Pancreas (tissue), 10 donors: ENCODE results near the gene PADI1. TPM values are rescaled to one million over a fixed set of nuclear protein-coding genes. Genes with fewer than 3 reads are reported as not detected.

Experiments
- ATAC-seq, 4 donors: fragments of 200-7000 bp; cut with Tn5 transposase; one replicate each; pipeline versions ENCODE4 v1.8.0 to v1.9.1; 2020; ENCODE audit warnings: mild to moderate bottlenecking in 4 of 4, moderate library complexity in 4 of 4
- DNase-seq, 6 donors: peaks; one replicate each; pipeline ENCODE4 v3.0.0-alpha.2; 2020
- FAIRE-seq: peaks from 2 replicates; lab custom pipeline; 2012; peaks lifted over from hg19 to GRCh38; lab: Jason Lieb, UNC
- H3K27ac ChIP-seq, 4 donors: fragments of 200-600 bp; sonication (generic); 1 replicate in 3 of 4; 2 replicates in 1 of 4; pipeline versions ENCODE4 v1.5.0 to v1.8.0; 2020
- H3K27me3 ChIP-seq, 4 donors: fragments of 200-600 bp; one replicate each; pipeline ENCODE4 v1.8.0; 2021
- H3K36me3 ChIP-seq, 3 donors: fragments of 200-600 bp; sonication (generic) in 1 of 3; one replicate each; pipeline versions ENCODE4 v1.5.0 to v1.8.0; 2020 to 2021
- H3K4me1 ChIP-seq, 3 donors: fragments of 200-600 bp; one replicate each; pipeline ENCODE4 v1.8.0; 2021
- H3K4me3 ChIP-seq, 4 donors: fragments of 200-600 bp; sonication (generic) in 2 of 4; one replicate each; pipeline versions ENCODE4 v1.5.0 to v1.8.0; 2020 to 2021
- H3K9me3 ChIP-seq, 4 donors: fragments of 200-600 bp; one replicate each; pipeline ENCODE4 v1.8.0; 2021
- CTCF ChIP-seq, 4 donors: fragments of 200-600 bp; sonication (generic) in 3 of 4; IDR thresholded peaks; one replicate each; pipeline versions ENCODE4 v1.5.0 to v1.8.0; 2021; ENCODE audit warnings: antibody characterized with exemption in 4 of 4
- WGBS, 2 donors: extraction: QIAGEN DNeasy Blood & Tissue Kit; methylation state at CpG; one replicate each; pipeline ENCODE4 v1.1.7; 2013; 5-methylcytosine and 5-hydroxymethylcytosine counted together
- intact Hi-C, 3 donors: fragments of 100-400 bp; cut with DNase I; formaldehyde crosslinking; loops; one replicate each; pipeline versions ENCODE4 v1.11.1 to v1.14.2; 2022
- polyA plus RNA-seq, 2 donors: library from polyadenylated mRNA; stranded (reverse); fragments of 200-250 nt; gene quantifications; one replicate each; pipeline ENCODE4 v1.2.3, GENCODE V29; 2013
- total RNA-seq, 6 donors: library from RNA; stranded (reverse); fragmentation: NEBNext Ultra II Directional in 4 of 6; extraction: Animal tissue kit (Norgen Biotek cat#: 25700) in 4 of 6; gene quantifications; one replicate each; pipeline versions ENCODE4 v1.2.1 to v1.2.4, GENCODE V29; 2021 to 2023
- donor health status: healthy with polysubstance abuse.
- donor health status: DM: no; HTN: no; CAD: no; lungs with moderate emphysema.
- donor health status: DM: no; HTN: no; CAD: no.
- donor health status: control.
- donor health status: control.
- donor health status: Bipolar disorder and iron deficiency.
- donor health status: DM: yes; HTN: yes; CAD: no.
- donor health status: DM: no; HTN: no; CAD: no.
- donor health status: DM: no; HTN: no; CAD: no.
- donor health status: DM: yes; HTN: yes; CAD: no.

Gene PADI1
- total and polyA plus RNA-seq, 8 donors = 0.23 TPM; not detected in 7

- intact Hi-C loops = no loop called here
- Histone ChIP-seq H3K27ac (no peak overlapping the region), H3K4me3 (no peak overlapping the region), H3K27me3 (no peaks in the 10 kb centered on the region), H3K4me1 (no peaks in the 10 kb centered on the region), H3K36me3 (no peaks in the 10 kb centered on the region), H3K9me3 (no peaks in the 10 kb centered on the region)
- WGBS, 2 donors = 65% methylated on average over 7 of the region's 7 CpGs
- TF ChIP-seq CTCF (IDR thresholded peaks at IDR 0.05) = no peak
- ATAC-seq (no peak), FAIRE-seq (no peak), DNase-seq (peak in 1 of 6 donors; percentile 11)
Observed at GRCh38 chr1:17245816-17246325, 40.9 kb downstream of the PADI1 start.

- DNase-seq = no peak
- 81 to 87% methylated on average over 2 of the region's 2 CpGs for WGBS, 2 donors
Observed at GRCh38 chr1:17246971-17247370, 42.0 kb downstream of the PADI1 start.

GRCh38 chr1:17248781-17249180, 43.9 kb downstream of the PADI1 start, which contains the start of gene PADI3:
Gene PADI3 (plus strand): TSS chr1:17249098. CDS start chr1:17249138, 40 bp downstream.
- no peak for DNase-seq
- no peaks in the 10 kb centered on the region for H3K27me3 ChIP-seq
- no peaks in the 10 kb centered on the region for H3K36me3 ChIP-seq
- no peaks in the 10 kb centered on the region for H3K4me1 ChIP-seq
- no peak for FAIRE-seq
- no peak within 1 kb of the TSS for H3K4me3 ChIP-seq
- H3K27ac ChIP-seq = no peak within 1 kb of the TSS
- no peak for TF ChIP-seq CTCF (IDR thresholded peaks at IDR 0.05)
- intact Hi-C loops = no loop called here
- WGBS, 2 donors = 70 to 74% methylated on average over 9 of the region's 9 CpGs
- no peaks in the 10 kb centered on the region for H3K9me3 ChIP-seq
- ATAC-seq = no peak

More at GRCh38 chr1:17246971-17247370, 42.0 kb downstream of the PADI1 start:
- H3K9me3 ChIP-seq = no peaks in the 10 kb centered on the region
- no peaks in the 10 kb centered on the region for H3K4me1 ChIP-seq
- no peaks in the 10 kb centered on the region for H3K36me3 ChIP-seq
- FAIRE-seq = no peak
- no peak for ATAC-seq
- intact Hi-C loops = no loop called here
- H3K27me3 ChIP-seq = no peaks in the 10 kb centered on the region
- H3K27ac ChIP-seq = no peak overlapping the region
- H3K4me3 ChIP-seq = no peak overlapping the region
- no peak for TF ChIP-seq CTCF (IDR thresholded peaks at IDR 0.05)

GRCh38 chr1:17250601-17251000, 45.7 kb downstream of the PADI1 start:
- 32 to 36% methylated on average over 7 of the region's 7 CpGs for WGBS, 2 donors
- no peaks in the 10 kb centered on the region for H3K27me3 ChIP-seq
- H3K9me3 ChIP-seq = no peaks in the 10 kb centered on the region

More at GRCh38 chr1:17250601-17251000, 45.7 kb downstream of the PADI1 start:
- ATAC-seq = peak; percentile 43 to 79 (median 59)
- DNase-seq = peak in 5 of 6 donors; percentile 23 to 73 (median 60)
- H3K4me3 ChIP-seq = no peak overlapping the region
- TF ChIP-seq CTCF (IDR thresholded peaks at IDR 0.05) = no peak
- no peaks in the 10 kb centered on the region for H3K36me3 ChIP-seq
- no peak overlapping the region for H3K27ac ChIP-seq
- intact Hi-C loops = no loop called here
- H3K4me1 ChIP-seq = no peaks in the 10 kb centered on the region
- no peak for FAIRE-seq
